Spinal cord (tissue), 10 donors: Measurements from ENCODE around the gene THBD. TPM values are rescaled to one million over a fixed set of nuclear protein-coding genes. Genes with fewer than 3 reads are reported as not detected.

Experiments used
- DNase-seq, 6 donors: peaks; one replicate each; pipeline versions ENCODE4 v3.0.0 to v3.0.0-alpha.2; 2013 to 2015; ENCODE audit warnings: low spot score in 6 of 6, low read depth in 4 of 6
- H3K27ac ChIP-seq: one replicate; pipeline ENCODE4 v1.5.1; 2013; ENCODE audit warnings: low read depth, low read length, control low read depth
- H3K27me3 ChIP-seq: one replicate; pipeline ENCODE4 v1.6.1; 2013; ENCODE audit warnings: low read length; ENCODE audit not compliant: control insufficient read depth, insufficient read depth
- H3K36me3 ChIP-seq: one replicate; pipeline ENCODE4 v1.6.1; 2013; ENCODE audit warnings: low read length; ENCODE audit not compliant: control insufficient read depth, insufficient read depth
- H3K4me1 ChIP-seq: one replicate; pipeline ENCODE4 v1.6.1; 2013; ENCODE audit warnings: low read length; ENCODE audit not compliant: control insufficient read depth, insufficient read depth
- H3K4me3 ChIP-seq: one replicate; pipeline ENCODE4 v1.5.1; 2013; ENCODE audit warnings: low read depth, low read length, control low read depth
- H3K9me3 ChIP-seq: one replicate; pipeline ENCODE4 v1.6.1; 2013; ENCODE audit warnings: low read length; ENCODE audit not compliant: control insufficient read depth, insufficient read depth
- WGBS: methylation state at CpG from one replicate; pipeline ENCODE4 v1.1.5; 2013; ENCODE audit warnings: missing lambda C conversion rate; ENCODE audit not compliant: insufficient coverage; 5-methylcytosine and 5-hydroxymethylcytosine counted together
- polyA plus RNA-seq, 2 donors: library from polyadenylated mRNA; unstranded; fragments of 120-200 nt; gene quantifications; one replicate each; pipeline ENCODE4 v1.2.1, GENCODE V29; 2013; ENCODE audit not compliant: insufficient read length in 2 of 2
- total RNA-seq, 2 donors: library from RNA; depleted of rRNA in 1 of 2; stranded (reverse); fragments of 120-200 nt in 1 of 2; fragments of >200 nt in 1 of 2; gene quantifications; one replicate each; pipeline versions ENCODE4 v1.2.3 to v1.2.4, GENCODE V29; 2013 to 2014
- donor health status: healthy.

The THBD gene
- total and polyA plus RNA-seq, 4 donors, result 7.2 to 14.8 (median 13.0) TPM

DNA sequence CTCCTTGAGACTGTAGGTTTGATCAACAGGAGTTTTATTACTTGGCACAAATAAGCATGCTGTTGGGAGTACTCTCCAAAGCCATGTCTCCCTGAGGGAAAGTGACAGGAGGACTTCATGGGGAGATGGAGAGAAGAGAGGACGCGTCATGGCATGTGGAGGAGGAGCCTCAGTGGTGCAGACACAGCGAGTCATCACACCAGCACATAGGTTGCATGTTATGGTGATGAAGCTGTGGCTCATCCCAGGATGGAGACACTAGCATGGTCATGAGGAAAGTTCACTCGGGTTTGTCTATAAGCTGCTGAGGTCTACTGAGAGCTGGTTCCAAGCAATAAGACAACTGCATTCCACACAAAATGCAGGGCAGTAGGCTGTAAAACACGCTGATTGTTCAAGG is 27.5 kb downstream of the THBD start:
- Histone ChIP-seq H3K9me3 (no peaks in the 10 kb centered on the region), H3K27ac (no peak overlapping the region), H3K36me3 (no peaks in the 10 kb centered on the region), H3K27me3 (no peaks in the 10 kb centered on the region), H3K4me1 (peaks cover 7% of the 10 kb centered on the region), H3K4me3 (no peak overlapping the region)
- no peak for DNase-seq
- WGBS, result 100% methylated on average over 3 of the region's 5 CpGs

DNA sequence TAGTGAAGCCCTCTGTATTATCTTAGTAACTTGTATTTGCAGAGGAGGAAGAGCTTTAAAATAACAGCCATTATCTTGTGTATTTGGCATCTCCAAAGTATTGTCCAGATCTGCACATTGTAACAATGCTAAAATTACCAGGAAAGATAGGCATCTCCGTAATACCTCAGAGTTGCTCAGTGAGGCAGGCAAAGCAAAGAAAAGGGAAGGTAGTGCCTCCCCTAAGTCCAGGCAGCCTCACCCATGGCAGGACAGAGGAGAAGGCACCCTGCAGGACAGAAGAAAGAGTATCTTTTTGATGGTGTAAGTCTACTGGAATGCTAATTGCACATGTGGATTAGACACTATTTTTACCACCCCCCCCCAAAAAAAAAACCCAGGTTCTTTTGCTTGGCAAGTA is 27.9 kb downstream of the THBD start:
- Histone ChIP-seq H3K27me3 (no peaks in the 10 kb centered on the region), H3K9me3 (no peaks in the 10 kb centered on the region), H3K4me3 (no peak overlapping the region), H3K27ac (no peak overlapping the region), H3K36me3 (no peaks in the 10 kb centered on the region), H3K4me1 (peaks cover 7% of the 10 kb centered on the region)
- DNase-seq, result no peak
- WGBS, result 71% methylated on average over 1 of the region's 1 CpG

- peak in 1 of 6 donors; percentile 35 for DNase-seq
- H3K27me3 ChIP-seq, result no peaks in the 10 kb centered on the region
- no peaks in the 10 kb centered on the region for H3K36me3 ChIP-seq
- no peaks in the 10 kb centered on the region for H3K9me3 ChIP-seq
- H3K27ac ChIP-seq, result no peak overlapping the region
- H3K4me3 ChIP-seq, result no peak overlapping the region
- WGBS, result 60% methylated on average over 9 of the region's 12 CpGs
- peaks cover 7% of the 10 kb centered on the region for H3K4me1 ChIP-seq
Observed at GRCh38 chr20:23020230-23021018, 29.0 kb downstream of the THBD start.

GRCh38 chr20:23019403-23019802 is 30.1 kb downstream of the THBD start:
- WGBS, result 50% methylated on average over 7 of the region's 7 CpGs
- H3K27ac ChIP-seq, result no peak overlapping the region
- no peaks in the 10 kb centered on the region for H3K9me3 ChIP-seq
- peaks cover 7% of the 10 kb centered on the region for H3K4me1 ChIP-seq
- DNase-seq, result peak in 5 of 6 donors; percentile 4 to 71 (median 11)
- no peaks in the 10 kb centered on the region for H3K27me3 ChIP-seq
- no peak overlapping the region for H3K4me3 ChIP-seq
- H3K36me3 ChIP-seq, result no peaks in the 10 kb centered on the region

DNA sequence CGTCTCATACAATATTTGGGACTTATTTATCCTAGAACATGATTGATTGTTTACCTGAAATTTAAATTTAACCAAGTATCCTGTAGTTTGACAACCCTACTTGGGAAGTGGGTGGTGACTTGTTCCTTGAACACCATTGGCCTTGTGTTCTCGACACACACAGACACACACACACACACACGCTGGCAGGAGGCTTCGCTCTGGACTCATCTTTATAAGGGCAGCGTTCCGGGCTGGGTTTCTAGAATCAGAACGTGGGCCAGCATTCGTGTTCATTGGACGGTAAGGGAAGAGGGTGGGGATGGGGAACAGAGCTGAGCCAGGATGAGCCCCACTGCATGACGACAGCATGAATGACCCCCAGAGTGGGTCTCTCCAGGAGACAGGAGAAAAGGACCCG is 30.5 kb downstream of the THBD start:
- Histone ChIP-seq H3K36me3 (no peaks in the 10 kb centered on the region), H3K4me3 (no peak overlapping the region), H3K27me3 (no peaks in the 10 kb centered on the region), H3K9me3 (no peaks in the 10 kb centered on the region), H3K27ac (no peak overlapping the region), H3K4me1 (peaks cover 7% of the 10 kb centered on the region)
- WGBS, result 86% methylated on average over 6 of the region's 11 CpGs
- no peak for DNase-seq

DNA sequence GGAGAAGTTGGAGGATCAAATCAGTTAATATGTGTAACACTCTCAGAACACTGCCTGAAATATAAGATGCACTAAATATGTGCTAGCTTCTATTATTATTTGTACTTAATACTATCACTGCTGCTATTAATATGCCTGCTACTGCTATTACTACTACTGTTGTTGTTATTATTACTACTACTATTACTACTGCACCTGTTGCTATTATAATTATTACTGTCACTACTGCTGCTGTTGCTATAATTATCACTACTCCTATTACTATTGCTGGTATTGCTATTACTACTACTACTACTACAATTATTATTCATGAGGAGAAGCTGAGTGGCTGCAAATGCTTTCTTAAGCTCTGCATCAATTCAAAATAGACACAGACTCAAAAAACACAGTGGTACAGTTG is 31.0 kb downstream of the THBD start:
- H3K27ac ChIP-seq, result no peak overlapping the region
- H3K4me1 ChIP-seq, result peaks cover 7% of the 10 kb centered on the region
- H3K9me3 ChIP-seq, result no peaks in the 10 kb centered on the region
- DNase-seq, result no peak
- H3K4me3 ChIP-seq, result no peak overlapping the region
- H3K36me3 ChIP-seq, result no peaks in the 10 kb centered on the region
- H3K27me3 ChIP-seq, result no peaks in the 10 kb centered on the region

- peaks cover 7% of the 10 kb centered on the region for H3K4me1 ChIP-seq
- H3K36me3 ChIP-seq, result no peaks in the 10 kb centered on the region
- no peak for DNase-seq
- no CpG with 5 or more reads among the region's 2 CpGs for WGBS
- H3K4me3 ChIP-seq, result no peak overlapping the region
- no peaks in the 10 kb centered on the region for H3K27me3 ChIP-seq
- H3K9me3 ChIP-seq, result no peaks in the 10 kb centered on the region
- H3K27ac ChIP-seq, result no peak overlapping the region
Observed at GRCh38 chr20:23017516-23017915, 32.0 kb downstream of the THBD start.

GRCh38 chr20:23013429-23013828 is 36.0 kb downstream of the THBD start:
- Histone ChIP-seq H3K27me3 (no peaks in the 10 kb centered on the region), H3K9me3 (no peaks in the 10 kb centered on the region), H3K4me3 (no peak overlapping the region), H3K27ac (no peak overlapping the region), H3K36me3 (no peaks in the 10 kb centered on the region), H3K4me1 (peaks cover 3% of the 10 kb centered on the region)
- 78% methylated on average over 4 of the region's 5 CpGs for WGBS
- no peak for DNase-seq

- 86% methylated on average over 6 of the region's 11 CpGs for WGBS
- Histone ChIP-seq H3K9me3 (no peaks in the 10 kb centered on the region), H3K36me3 (no peaks in the 10 kb centered on the region), H3K27me3 (no peaks in the 10 kb centered on the region), H3K4me1 (peaks cover 3% of the 10 kb centered on the region), H3K4me3 (no peak overlapping the region), H3K27ac (no peak overlapping the region)
- DNase-seq, result no peak
Observed at GRCh38 chr20:23011008-23011721, 38.3 kb downstream of the THBD start.

- H3K9me3 ChIP-seq, result no peaks in the 10 kb centered on the region
- DNase-seq, result no peak
- no peaks in the 10 kb centered on the region for H3K36me3 ChIP-seq
- no peaks in the 10 kb centered on the region for H3K27me3 ChIP-seq
- peaks cover 3% of the 10 kb centered on the region for H3K4me1 ChIP-seq
- H3K27ac ChIP-seq, result no peak overlapping the region
- no peak overlapping the region for H3K4me3 ChIP-seq
- 95% methylated on average over 2 of the region's 5 CpGs for WGBS
Observed at GRCh38 chr20:23010096-23010495, 39.4 kb downstream of the THBD start.
